Esophagus muscularis mucosa (tissue), 3 donors: ENCODE measurements around the gene HIVEP2.

ENCODE experiments used
- EP300 ChIP-seq: sonication (generic); formaldehyde crosslinking; IDR thresholded peaks from one replicate; pipeline ENCODE4 v1.6.1; 2017; ENCODE audit warnings: antibody characterized with exemption
- TF ChIP-seq, protein P1 (sequence below), 3 experiments: fragments of 200-600 bp in 2 of 3; fragments of 450-650 bp in 1 of 3; sonication (generic) in 2 of 3; IDR thresholded peaks; one replicate each; pipeline ENCODE4 v1.5.1; 2017 to 2019; ENCODE audit warnings: antibody characterized with exemption in 3 of 3, mild to moderate bottlenecking in 2 of 3, moderate library complexity in 1 of 3

- TF ChIP-seq, protein P1, sequence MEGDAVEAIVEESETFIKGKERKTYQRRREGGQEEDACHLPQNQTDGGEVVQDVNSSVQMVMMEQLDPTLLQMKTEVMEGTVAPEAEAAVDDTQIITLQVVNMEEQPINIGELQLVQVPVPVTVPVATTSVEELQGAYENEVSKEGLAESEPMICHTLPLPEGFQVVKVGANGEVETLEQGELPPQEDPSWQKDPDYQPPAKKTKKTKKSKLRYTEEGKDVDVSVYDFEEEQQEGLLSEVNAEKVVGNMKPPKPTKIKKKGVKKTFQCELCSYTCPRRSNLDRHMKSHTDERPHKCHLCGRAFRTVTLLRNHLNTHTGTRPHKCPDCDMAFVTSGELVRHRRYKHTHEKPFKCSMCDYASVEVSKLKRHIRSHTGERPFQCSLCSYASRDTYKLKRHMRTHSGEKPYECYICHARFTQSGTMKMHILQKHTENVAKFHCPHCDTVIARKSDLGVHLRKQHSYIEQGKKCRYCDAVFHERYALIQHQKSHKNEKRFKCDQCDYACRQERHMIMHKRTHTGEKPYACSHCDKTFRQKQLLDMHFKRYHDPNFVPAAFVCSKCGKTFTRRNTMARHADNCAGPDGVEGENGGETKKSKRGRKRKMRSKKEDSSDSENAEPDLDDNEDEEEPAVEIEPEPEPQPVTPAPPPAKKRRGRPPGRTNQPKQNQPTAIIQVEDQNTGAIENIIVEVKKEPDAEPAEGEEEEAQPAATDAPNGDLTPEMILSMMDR (IDR thresholded peaks at IDR 0.05): no peak
- no peak for TF ChIP-seq EP300
Measured at GRCh38 chr6:142804490-142804889, 140.5 kb downstream of the HIVEP2 start.
